ENCODE data around the gene LPAR4. TPM values are rescaled to one million over a fixed set of nuclear protein-coding genes. Genes with fewer than 3 reads are reported as not detected.

Gene LPAR4
- total and polyA plus RNA-seq, 10 of the 15 experiments (the other 5 are each of a cell fraction or from before 2014, with no cell fraction given): 0.05 to 0.10 (median 0.06) TPM; not detected in 7

DNA sequence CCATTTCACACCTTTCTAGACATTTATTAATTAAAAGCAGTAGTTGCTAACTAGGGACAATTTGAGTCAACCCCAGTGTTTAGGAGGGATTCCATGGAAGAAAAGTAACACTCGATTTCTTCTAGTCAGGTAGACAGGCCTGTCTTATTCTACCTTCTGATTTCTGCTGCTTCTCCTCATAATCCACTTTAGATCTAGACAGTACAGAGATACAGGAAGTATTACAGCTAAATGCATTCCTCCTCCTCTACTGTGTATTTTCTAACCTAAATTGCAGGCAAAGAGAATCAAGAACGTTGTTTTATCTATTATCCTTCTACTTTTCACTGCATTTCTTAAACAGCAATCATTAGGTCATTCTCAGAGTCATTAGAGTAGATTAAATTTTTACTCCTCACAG is 52.6 kb downstream of the LPAR4 start:
- TF ChIP-seq, protein P1, sequence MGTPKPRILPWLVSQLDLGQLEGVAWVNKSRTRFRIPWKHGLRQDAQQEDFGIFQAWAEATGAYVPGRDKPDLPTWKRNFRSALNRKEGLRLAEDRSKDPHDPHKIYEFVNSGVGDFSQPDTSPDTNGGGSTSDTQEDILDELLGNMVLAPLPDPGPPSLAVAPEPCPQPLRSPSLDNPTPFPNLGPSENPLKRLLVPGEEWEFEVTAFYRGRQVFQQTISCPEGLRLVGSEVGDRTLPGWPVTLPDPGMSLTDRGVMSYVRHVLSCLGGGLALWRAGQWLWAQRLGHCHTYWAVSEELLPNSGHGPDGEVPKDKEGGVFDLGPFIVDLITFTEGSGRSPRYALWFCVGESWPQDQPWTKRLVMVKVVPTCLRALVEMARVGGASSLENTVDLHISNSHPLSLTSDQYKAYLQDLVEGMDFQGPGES (IDR thresholded peaks at IDR 0.05): no peak
- TF ChIP-seq IKZF2 (IDR thresholded peaks at IDR 0.05) (peak in 1 of 2 experiments; percentile 14; a peak in 1 of 4 replicates), BRCA1 (IDR thresholded peaks at IDR 0.05; ENCODE audit: low read depth, low read length) (no peak), EED (IDR thresholded peaks at IDR 0.05; ENCODE audit: low read depth) (no peak), HDAC6 (IDR thresholded peaks at IDR 0.05; ENCODE audit: unreplicated experiment) (no peak), RFX5 (IDR thresholded peaks at IDR 0.05; ENCODE audit: low read depth, low read length) (no peak)
- TF ChIP-seq, protein P2, sequence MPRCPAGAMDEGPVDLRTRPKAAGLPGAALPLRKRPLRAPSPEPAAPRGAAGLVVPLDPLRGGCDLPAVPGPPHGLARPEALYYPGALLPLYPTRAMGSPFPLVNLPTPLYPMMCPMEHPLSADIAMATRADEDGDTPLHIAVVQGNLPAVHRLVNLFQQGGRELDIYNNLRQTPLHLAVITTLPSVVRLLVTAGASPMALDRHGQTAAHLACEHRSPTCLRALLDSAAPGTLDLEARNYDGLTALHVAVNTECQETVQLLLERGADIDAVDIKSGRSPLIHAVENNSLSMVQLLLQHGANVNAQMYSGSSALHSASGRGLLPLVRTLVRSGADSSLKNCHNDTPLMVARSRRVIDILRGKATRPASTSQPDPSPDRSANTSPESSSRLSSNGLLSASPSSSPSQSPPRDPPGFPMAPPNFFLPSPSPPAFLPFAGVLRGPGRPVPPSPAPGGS (IDR thresholded peaks at IDR 0.05; ENCODE audit: borderline replicate concordance, insufficient read depth, low read depth, low read length, poor library complexity, severe bottlenecking): no peak
- Histone ChIP-seq H3K4me2 (ENCODE audit: control insufficient read depth, insufficient read depth) (no peak overlapping the region), H4K20me1 (ENCODE audit: control insufficient read depth, insufficient read depth) (no peaks in the 10 kb centered on the region), H3K27ac (ENCODE audit: control insufficient read depth, insufficient read depth) (no peak overlapping the region; the same call in 1 of the 2 replicates), H3K27me3 (replicated peaks in 1 of 2; ENCODE audit: control insufficient read depth in 2 of 2, insufficient read depth in 2 of 2, low read length in 1 of 2) (no peaks in the 10 kb centered on the region), H3K9me3 (replicated peaks; ENCODE audit: control insufficient read depth, insufficient read depth, low read length) (no peaks in the 10 kb centered on the region; the same call in 2 of the 3 replicates), H3K9ac (ENCODE audit: control insufficient read depth, insufficient read depth, low read length) (no peak overlapping the region), H3K36me3 (ENCODE audit: control insufficient read depth in 2 of 2, insufficient read depth in 2 of 2, low read length in 1 of 2) (no peaks in the 10 kb centered on the region), H3K79me2 (ENCODE audit: control insufficient read depth, insufficient read depth, low read length) (no peaks in the 10 kb centered on the region), H3K4me1 (ENCODE audit: control insufficient read depth, insufficient read depth, low read length) (no peaks in the 10 kb centered on the region), H3K4me3 (no peak overlapping the region), H2AFZ (ENCODE audit: control insufficient read depth, low read depth, low read length) (no peak overlapping the region)
- DNase-seq (ENCODE audit: low read depth, low spot score): no peak
- ChIA-PET CTCF (interaction anchor here (0.6 to 1.4 kb wide), 3 partner anchors 8 to 280 kb away, joined by 3 to 5 read pairs (median 3); no protein-coding TSS in a partner anchor), RAD21 (ENCODE audit: unreplicated experiment) (interaction anchor here (0.6 kb wide), 1 partner anchor 121 kb away, joined by 3 read pairs; no protein-coding TSS in a partner anchor), POLR2A (no interaction called here), SMC1A (ENCODE audit: uncharacterized antibody, unreplicated experiment) (no interaction called here)
- intact Hi-C loops (cut with micrococcal nuclease; ENCODE audit: unreplicated experiment) (no loop called here), in situ Hi-C loops (cut with MboI) (no loop called here)
- WGBS (ENCODE audit: insufficient coverage, insufficient replicate concordance, low lambda C conversion rate, missing lambda C conversion rate): 16% methylated on average over 2 of the region's 2 CpGs
- peak; percentile 58 for ATAC-seq
- no TSS peak for BruUV-seq (replicated peaks)
- no peak for FAIRE-seq
